Glutamatergic neuron (in vitro differentiated cells): Measurements from ENCODE around the gene TAOK1. TPM values are rescaled to one million over a fixed set of nuclear protein-coding genes. Genes with fewer than 3 reads are reported as not detected.
"Not testable (repeated sequence)": the region's sequence is repeated elsewhere in the genome, so short reads cannot be mapped to it uniquely, and the experiment has no call there.

Experiments used
- DNase-seq: peaks from one replicate; pipeline ENCODE4 v3.0.0; 2022
- H3K27ac Mint-ChIP-seq: one replicate; pipeline ENCODE4 v1.8.0; 2020; ENCODE audit warnings: mild to moderate bottlenecking, mixed read lengths, inconsistent platforms; ENCODE audit not compliant: unreplicated experiment
- H3K27me3 Mint-ChIP-seq: one replicate; pipeline ENCODE4 v1.8.0; 2020; ENCODE audit warnings: mild to moderate bottlenecking, moderate library complexity, mixed read lengths, inconsistent platforms; ENCODE audit not compliant: unreplicated experiment
- H3K36me3 Mint-ChIP-seq: one replicate; pipeline ENCODE4 v1.8.0; 2020; ENCODE audit warnings: mild to moderate bottlenecking, mixed read lengths, inconsistent platforms; ENCODE audit not compliant: unreplicated experiment
- H3K4me1 Mint-ChIP-seq: one replicate; pipeline ENCODE4 v1.8.0; 2020; ENCODE audit warnings: mild to moderate bottlenecking, low read depth, mixed read lengths, inconsistent platforms; ENCODE audit not compliant: unreplicated experiment
- H3K4me3 Mint-ChIP-seq: one replicate; pipeline ENCODE4 v1.8.0; 2020; ENCODE audit warnings: mild to moderate bottlenecking, mixed read lengths, inconsistent platforms; ENCODE audit not compliant: unreplicated experiment
- H3K9me3 Mint-ChIP-seq: one replicate; pipeline ENCODE4 v1.8.0; 2020; ENCODE audit warnings: mild to moderate bottlenecking, moderate library complexity, mixed read lengths, inconsistent platforms; ENCODE audit not compliant: unreplicated experiment
- CTCF ChIP-seq: fragments of 200-600 bp; sonication (generic); IDR thresholded peaks from one replicate; pipeline ENCODE4 v1.5.0; 2021; ENCODE audit not compliant: partially characterized antibody, unreplicated experiment
- total RNA-seq: library from RNA; stranded (reverse); fragmentation: NEBNext Ultra II Directional; extraction: Animal tissue kit (Norgen Biotek cat#: 25700); gene quantifications from one replicate; pipeline ENCODE4 v1.2.1, GENCODE V29; 2021; ENCODE audit not compliant: unreplicated experiment

The TAOK1 gene
- total RNA-seq, 1 donor from 2014 or later = 133 TPM

GRCh38 chr17:29557085-29557738 is 167.0 kb downstream of the TAOK1 start:
- H3K9me3 Mint-ChIP-seq = peaks cover 9% of the 10 kb centered on the region
- H3K27me3 Mint-ChIP-seq = peaks cover 4% of the 10 kb centered on the region
- no peak overlapping the region for H3K4me3 Mint-ChIP-seq
- peaks cover 13% of the 10 kb centered on the region for H3K4me1 Mint-ChIP-seq
- H3K36me3 Mint-ChIP-seq = no peaks in the 10 kb centered on the region
- H3K27ac Mint-ChIP-seq = no peak overlapping the region
- DNase-seq = no peak
- no peak for TF ChIP-seq CTCF

GRCh38 chr17:29557739-29558116 is 167.6 kb downstream of the TAOK1 start:
- Mint-ChIP-seq H3K27me3 (peaks cover 7% of the 10 kb centered on the region), H3K4me3 (no peak overlapping the region), H3K36me3 (no peaks in the 10 kb centered on the region), H3K4me1 (peaks cover 14% of the 10 kb centered on the region), H3K9me3 (peaks cover 11% of the 10 kb centered on the region), H3K27ac (no peak overlapping the region)
- DNase-seq = no peak
- no peak for TF ChIP-seq CTCF

GRCh38 chr17:29558139-29558538 is 168.0 kb downstream of the TAOK1 start:
- H3K27me3 Mint-ChIP-seq, H3K4me3 Mint-ChIP-seq, H3K27ac Mint-ChIP-seq, DNase-seq, H3K36me3 Mint-ChIP-seq: not testable (repeated sequence)
- H3K4me1 Mint-ChIP-seq = peaks cover 16% of the 10 kb centered on the region
- peaks cover 11% of the 10 kb centered on the region for H3K9me3 Mint-ChIP-seq

GRCh38 chr17:29559640-29560039 is 169.5 kb downstream of the TAOK1 start:
- Mint-ChIP-seq H3K36me3 (no peaks in the 10 kb centered on the region), H3K27me3 (peaks cover 7% of the 10 kb centered on the region), H3K4me3 (no peak overlapping the region), H3K4me1 (peaks cover 20% of the 10 kb centered on the region), H3K27ac (peak overlapping the region; percentile 11), H3K9me3 (peaks cover 11% of the 10 kb centered on the region)
- no peak for TF ChIP-seq CTCF
- no peak for DNase-seq

GRCh38 chr17:29560316-29560715 is 170.2 kb downstream of the TAOK1 start:
- H3K36me3 Mint-ChIP-seq = no peaks in the 10 kb centered on the region
- H3K9me3 Mint-ChIP-seq = peaks cover 11% of the 10 kb centered on the region
- H3K4me3 Mint-ChIP-seq = peak overlapping the region; percentile 47
- peak; percentile 66 for DNase-seq
- H3K27ac Mint-ChIP-seq = peak overlapping the region; percentile 88
- peaks cover 7% of the 10 kb centered on the region for H3K27me3 Mint-ChIP-seq
- H3K4me1 Mint-ChIP-seq = peaks cover 20% of the 10 kb centered on the region
- no peak for TF ChIP-seq CTCF
